Renal cortical epithelial cell (primary cell): ENCODE results near the gene GHRH. TPM values are rescaled to one million over a fixed set of nuclear protein-coding genes. Genes with fewer than 3 reads are reported as not detected.

Experiments
- DNase-seq: peaks from one replicate; pipeline ENCODE4 v3.0.0-alpha.2; 2011; ENCODE audit warnings: low read depth
- total RNA-seq: library from RNA; depleted of rRNA; stranded (reverse); fragments of >200 nt; gene quantifications from 2 replicates; pipeline ENCODE4 v1.2.3, GENCODE V29; 2014

Gene GHRH
- total RNA-seq, 1 donor from 2014 or later: not detected

- no peak for DNase-seq
Measured at GRCh38 chr20:37260923-37261322, 691 bp downstream of the GHRH start.

- no peak for DNase-seq
Measured at GRCh38 chr20:37259865-37260264, 1.7 kb downstream of the GHRH start.

- DNase-seq: no peak
Measured at GRCh38 chr20:37259031-37259430, 2.6 kb downstream of the GHRH start.

GRCh38 chr20:37257988-37258387, 3.6 kb downstream of the GHRH start:
- DNase-seq: no peak

GRCh38 chr20:37257530-37257929, 4.1 kb downstream of the GHRH start:
- DNase-seq: no peak

GRCh38 chr20:37256286-37256685, 5.3 kb downstream of the GHRH start:
- DNase-seq: no peak

GRCh38 chr20:37254114-37254878, 7.3 kb downstream of the GHRH start:
- DNase-seq: no peak

- DNase-seq: no peak
Measured at GRCh38 chr20:37253087-37253486, 8.5 kb downstream of the GHRH start.

GRCh38 chr20:37251825-37252477, 9.7 kb downstream of the GHRH start:
- DNase-seq: no peak

GRCh38 chr20:37249304-37249703, 12.3 kb downstream of the GHRH start:
- DNase-seq: no peak

- no peak for DNase-seq
Measured at GRCh38 chr20:37247547-37247946, 14.1 kb downstream of the GHRH start.

GRCh38 chr20:37246736-37247135, 14.9 kb downstream of the GHRH start:
- no peak for DNase-seq

- no peak for DNase-seq
Measured at GRCh38 chr20:37245216-37246150, 16.1 kb downstream of the GHRH start.

- DNase-seq: no peak
Measured at GRCh38 chr20:37244572-37244957, 17.0 kb downstream of the GHRH start.

GRCh38 chr20:37243937-37244571, 17.6 kb downstream of the GHRH start:
- no peak for DNase-seq

GRCh38 chr20:37243076-37243936, 18.3 kb downstream of the GHRH start:
- DNase-seq: no peak

GRCh38 chr20:37242503-37242902, 19.1 kb downstream of the GHRH start:
- DNase-seq: no peak

- no peak for DNase-seq
Measured at GRCh38 chr20:37240337-37241067, 21.1 kb downstream of the GHRH start.

- DNase-seq: no peak
Measured at GRCh38 chr20:37238935-37239451, 22.6 kb downstream of the GHRH start.

- DNase-seq: no peak
Measured at GRCh38 chr20:37238426-37238825, 23.2 kb downstream of the GHRH start.
